ENCODE measurements around the gene GXYLT1.

- TF ChIP-seq POLR2A (IDR thresholded peaks at IDR 0.05; ENCODE audit: low read depth, low read length), result no peak
- no peak for TF ChIP-seq POLR2AphosphoS5 (IDR thresholded peaks at IDR 0.05; ENCODE audit: low read depth, low read length)
These were observed 39.9 kb downstream of the GXYLT1 start for GRCh38 chr12:42104784-42105183.

All from GM12892 (cell line).